NOMO-1 treated with DMSO at 0.1 percent for 48 hours (cell line): ENCODE measurements around the gene MEIG1.
A peak's percentile ranks its signal among the peaks of the same experiment; 100 is the strongest.
"Not testable (repeated sequence)": the region's sequence is repeated elsewhere in the genome, so short reads cannot be mapped to it uniquely, and the experiment has no call there.

ENCODE experiments used
- DNase-seq: peaks from one replicate; lab custom pipeline; 2025; ENCODE audit not compliant: unreplicated experiment; lab: John Stamatoyannopoulos, UW

MEIG1 gene

DNA sequence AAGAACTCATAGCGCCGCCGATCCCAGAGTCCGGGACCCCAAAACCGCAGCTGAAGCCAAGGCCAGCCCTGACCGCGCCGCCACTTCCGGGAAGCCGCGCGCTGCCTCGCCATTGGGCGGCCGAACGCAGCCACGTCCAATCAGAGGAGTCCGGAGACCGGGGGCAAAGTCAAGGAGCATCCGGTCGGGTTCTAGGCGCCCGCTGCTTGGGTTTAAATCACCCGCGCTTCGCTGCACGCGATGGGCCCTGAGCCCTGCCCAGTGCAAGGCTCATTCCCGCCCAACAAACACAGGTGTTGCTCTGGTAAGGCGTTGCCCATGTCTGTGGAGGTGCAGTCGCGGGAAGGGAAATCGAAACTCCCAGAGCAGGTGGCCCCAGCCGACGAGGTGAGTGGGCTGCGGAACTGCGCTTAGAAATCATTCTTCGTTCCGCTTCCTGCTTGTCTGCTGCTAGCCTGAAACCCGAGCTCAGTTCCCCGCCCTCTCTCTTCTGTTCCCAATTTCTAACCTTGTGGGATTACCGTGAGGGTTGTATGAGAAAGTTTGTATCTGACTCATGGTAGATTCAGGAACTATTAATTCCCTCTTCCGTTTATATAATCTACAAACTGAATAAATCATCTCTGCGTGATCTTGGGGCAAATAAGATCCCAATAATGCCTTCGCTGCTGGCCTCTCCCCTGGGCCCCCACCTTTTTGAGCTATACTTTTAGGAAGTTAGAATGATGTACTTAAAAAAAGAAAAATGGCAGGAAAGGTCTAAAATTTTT, 5.0 kb upstream of the MEIG1 start, which contains the start of gene DCLRE1C:
TSS of gene DCLRE1C (minus strand) at position 96 of the 770 bp plus-strand sequence. CDS start at position 10, 86 bp downstream.
- DNase-seq, result peak; percentile 91

DNA sequence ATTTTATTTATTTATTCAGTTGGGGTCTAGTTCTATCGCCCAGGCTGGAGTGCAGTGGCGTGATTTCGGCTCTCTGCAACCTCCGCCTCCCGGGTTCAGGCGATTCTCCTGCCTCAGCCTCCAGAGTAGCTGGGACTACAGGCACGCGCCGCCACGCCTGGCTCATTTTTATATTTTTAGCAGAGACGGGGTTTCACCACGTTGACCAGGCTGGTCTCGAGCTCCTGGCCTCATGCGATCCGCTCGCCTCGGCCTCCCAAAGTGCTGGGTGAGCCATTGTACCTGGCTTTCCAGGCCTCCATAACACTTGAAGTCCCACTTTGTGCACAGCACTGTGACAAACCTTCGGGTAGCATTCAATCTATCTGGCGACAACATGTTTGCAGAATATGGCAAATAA, 4.3 kb upstream of the MEIG1 start:
- DNase-seq, result no peak

DNA sequence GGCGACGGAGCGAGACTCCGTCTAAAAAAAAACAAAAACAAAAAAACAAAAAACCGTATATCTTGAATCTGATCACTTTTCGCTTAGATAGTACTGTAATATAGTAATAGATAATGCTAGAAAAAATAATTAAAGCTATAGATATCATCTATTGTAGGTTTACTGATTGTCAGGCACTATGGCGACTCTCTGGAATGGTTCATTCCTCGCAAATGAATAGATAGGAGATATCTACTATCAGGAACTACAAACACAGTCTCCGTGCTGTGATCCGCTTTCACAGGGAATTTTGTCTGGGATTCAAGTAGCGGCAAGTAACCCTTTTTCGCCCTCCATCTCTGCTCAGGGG, 342 bp upstream of the MEIG1 start:
- no peak for DNase-seq

DNA sequence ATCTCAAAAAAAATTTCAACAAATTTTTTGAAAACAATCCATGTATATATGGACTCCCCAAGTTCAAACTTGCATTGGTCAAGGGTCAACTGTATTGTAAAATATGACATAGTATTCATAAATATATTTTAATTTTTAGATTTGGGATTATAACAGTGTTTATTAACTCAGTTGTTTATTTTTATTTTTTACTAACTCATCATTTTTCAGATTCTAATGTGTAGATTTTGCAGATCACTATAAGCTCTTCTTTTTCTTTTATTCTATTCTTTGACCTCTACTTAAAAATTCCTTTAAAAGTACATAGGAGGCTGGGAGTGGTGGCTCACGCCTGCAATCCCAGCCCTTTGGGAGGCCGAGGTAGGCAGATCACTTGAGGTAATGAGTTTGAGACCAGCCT, 8.7 kb downstream of the MEIG1 start:
- DNase-seq, result no peak

DNA sequence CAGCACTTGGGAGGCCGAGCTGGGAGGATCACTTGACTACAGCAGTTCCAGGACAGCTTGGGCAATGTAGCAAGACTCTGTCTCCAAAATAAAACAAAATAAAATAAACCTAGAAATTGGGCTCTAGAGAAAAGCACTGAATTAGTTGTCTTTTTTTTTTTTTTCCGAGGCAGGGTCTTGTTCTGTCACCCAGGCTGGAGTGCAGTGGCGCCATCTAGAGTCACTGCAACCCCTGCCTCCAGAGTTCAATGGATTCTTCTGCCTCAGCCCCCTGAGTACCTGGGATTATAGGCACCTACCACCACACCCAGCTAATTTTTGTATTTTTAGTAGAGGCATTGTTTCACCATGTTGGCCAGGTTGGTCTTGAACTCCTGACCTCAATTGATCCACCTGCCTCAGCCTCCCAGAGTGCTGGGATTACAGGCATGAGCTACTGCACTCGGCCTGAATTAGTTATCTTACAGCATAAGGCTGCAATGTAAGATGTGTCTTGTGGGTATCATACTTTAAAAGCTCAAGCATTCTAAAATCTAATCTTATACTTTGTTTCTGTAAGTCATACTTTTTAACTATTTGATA, 12.8 kb downstream of the MEIG1 start:
- DNase-seq, result no peak

DNA sequence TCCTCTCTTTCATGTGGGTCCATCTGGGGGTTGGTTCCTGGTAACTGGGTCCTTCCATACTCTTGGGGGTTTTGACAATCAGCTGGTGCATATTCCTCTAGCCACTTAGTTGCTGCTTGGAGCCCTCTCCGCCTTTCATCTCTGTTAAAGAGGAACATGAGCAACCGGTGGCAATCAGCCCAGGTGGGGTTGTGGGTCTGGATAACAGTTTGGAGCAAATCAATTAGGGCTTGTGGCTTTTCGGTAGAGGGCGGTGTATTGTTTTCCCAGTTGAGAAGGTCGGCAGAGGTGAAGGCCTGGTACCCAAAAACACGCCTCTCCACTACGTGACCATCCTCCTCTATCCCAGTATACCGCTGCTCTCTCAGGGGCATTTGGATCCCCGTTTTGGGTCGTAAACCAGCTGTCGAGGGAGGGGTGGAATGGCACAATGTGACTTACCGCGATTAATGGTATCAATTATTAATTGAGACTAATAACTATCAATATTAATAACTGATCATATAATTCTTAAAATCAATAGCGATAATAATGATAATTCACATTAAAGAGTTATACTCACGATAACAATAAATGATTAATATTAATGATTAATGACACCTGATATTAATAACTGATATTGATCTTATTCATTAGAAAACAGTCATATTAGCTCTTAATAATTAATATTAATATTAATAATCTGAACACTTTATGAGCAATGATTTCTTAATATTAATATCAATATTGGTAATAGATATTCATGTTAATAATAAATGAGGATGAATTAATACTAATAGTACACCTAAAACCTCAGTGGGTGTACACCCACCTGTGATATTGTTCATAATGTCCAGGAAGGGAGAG, 15.2 kb downstream of the MEIG1 start:
- DNase-seq, result not testable (repeated sequence)

DNA sequence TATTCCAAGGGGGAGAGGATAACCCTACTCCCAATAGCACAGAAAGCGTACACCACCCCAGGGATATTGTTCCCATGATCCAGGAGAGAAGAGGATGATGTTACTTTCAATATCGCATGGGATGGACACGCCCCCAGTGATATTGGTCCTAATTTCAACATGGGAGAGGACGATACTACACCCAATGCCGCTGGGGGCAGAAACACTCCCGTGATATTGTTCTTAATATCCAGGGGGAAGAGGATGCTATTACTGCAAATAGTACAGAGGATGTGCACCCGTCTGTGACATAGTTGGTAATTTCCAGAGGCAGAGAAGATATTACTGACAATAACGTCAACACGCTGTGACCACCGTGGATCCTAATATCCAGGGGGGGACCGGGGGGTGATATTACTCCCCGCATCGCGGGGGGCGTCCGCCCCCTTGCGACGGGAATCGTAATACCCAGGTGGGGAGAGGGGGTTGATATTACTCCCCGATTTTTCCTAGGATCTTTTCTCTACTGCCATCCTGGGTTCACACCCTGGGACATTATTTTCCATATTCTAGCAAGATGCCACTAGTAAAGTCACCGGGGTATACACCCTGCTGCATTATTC, 16.6 kb downstream of the MEIG1 start:
- DNase-seq, result no peak

DNA sequence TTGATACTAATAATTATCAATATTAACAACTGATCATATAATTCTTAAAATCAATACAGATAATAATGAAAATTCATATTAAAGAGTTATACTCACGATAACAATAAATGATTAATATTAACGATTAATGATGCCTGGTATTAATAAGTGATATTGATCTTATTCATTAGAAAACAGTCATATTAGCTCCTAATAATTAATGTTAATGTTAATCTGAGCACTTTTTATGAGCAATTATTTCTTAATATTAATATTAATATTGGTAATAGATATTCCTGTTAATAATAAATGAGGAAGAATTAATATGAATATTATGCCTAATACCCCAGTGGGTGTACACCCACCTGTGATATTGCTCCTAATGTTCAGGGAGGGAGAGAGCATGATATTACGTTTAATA, 23.6 kb downstream of the MEIG1 start:
- no peak for DNase-seq

DNA sequence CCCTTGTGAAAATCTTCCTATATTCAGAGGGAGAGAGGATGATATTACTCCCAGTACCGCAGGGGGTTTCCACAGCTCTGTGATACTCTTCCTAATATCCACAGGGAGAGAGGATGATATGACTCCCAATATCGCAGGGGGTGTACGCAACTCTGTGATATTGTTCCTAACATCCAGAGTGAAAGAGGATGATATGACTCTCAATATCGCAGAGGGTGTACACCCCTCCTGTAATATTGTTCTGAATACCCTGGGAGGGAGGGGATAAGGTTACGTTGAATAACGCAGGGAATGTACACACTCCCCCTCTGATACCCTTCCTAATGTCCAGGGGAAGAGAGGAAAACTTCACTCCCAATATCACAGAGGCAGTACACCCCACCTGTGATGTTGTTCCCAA, 30.4 kb downstream of the MEIG1 start:
- not testable (repeated sequence) for DNase-seq

DNA sequence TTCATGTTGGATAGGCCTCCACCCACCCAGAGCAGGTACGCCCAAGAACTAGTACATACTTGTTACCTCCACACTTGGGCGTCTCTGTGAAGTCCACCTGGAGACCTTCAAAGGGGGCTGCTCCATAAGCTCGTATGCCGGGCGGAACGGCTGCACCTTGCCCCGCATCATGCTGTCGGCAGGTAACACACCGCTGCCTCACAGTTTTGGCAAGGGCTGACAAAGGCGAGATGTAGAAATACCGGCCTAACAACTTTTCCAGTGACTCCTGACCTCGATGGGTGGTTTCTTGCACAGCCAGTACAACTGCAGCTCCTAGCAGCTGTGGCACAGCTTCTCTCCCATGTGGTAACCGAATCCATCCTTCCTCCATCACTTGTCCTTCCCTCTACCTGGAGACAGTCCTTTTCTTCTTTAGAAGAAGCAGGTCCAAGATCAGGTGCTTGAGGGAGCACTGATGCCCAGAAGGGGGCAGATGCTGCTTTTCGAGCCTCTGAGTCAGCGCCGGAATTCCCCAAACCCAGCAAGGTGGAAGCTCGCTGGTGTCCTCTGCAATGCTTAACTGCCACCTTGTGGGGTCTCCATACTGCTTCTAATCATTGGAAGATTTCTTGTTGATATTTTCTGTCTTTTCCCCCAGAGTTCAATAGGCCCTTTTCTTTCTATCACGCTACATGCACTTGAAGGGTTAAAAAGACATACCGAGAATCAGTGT, 32.0 kb downstream of the MEIG1 start:
- peak; percentile 16 for DNase-seq

DNA sequence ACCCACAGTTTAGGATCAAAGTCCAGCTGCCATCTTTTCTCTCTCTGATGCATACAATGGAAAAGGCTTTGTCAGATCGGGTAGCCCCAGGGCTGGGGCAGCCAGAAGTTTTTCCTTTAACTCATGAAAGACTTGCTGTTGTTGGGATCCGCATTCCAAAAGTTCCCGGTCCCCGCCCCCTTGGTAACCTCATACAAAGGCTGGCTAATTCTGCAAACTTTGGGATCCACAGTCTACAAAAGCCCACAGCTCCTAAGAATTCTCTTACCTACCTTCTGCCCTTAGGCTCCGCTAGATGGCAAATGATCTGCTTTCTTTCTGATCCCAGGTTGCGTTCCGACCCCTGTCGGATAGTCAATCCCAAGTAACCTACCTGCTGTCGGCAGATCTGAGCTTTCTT, 33.1 kb downstream of the MEIG1 start:
- not testable (repeated sequence) for DNase-seq

DNA sequence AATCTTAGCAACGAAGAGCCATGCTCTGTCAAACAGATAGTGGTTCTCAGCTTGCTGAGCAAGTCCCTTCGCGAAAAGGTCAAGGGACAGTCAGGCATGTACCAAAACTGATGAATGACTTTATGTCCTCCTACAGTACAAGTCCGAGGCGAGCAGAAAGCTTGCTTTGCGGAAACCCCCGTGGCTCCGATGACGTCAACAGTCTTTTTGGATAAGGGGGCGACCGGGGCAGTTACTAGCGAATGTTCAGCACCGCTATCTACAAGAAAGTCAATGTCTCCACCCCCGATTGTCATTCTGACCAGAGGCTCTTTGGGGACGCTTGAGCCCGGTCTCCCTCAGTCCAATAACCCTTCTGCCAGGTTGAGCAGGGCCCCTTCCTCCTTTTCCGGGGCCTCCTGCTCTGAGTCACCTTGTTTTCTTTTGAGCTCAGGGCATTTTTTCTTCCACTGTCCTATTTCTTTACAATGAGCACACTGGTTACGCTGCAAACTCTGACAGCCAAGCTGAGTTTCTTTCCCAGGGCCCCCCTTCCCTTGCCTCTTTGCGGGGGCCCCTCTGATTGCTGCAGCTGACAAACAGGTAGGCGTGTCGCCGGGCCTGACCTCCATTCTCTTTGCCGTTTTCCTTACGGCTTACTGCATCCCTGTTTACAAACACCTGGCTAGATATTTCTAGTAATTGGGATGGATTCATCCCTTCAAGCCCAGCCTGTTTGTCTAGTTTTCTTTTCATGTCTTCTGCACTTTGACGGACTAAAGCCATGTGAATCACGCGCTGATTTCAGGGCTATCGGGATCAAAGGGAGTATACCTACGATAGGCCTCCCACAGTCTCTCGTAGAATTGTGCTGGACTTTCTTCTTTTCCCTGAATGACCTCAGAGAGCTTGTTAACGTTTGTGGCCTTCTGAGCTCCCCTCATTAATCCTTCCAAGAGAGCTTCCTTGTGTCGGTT, 34.6 kb downstream of the MEIG1 start:
- DNase-seq, result not testable (repeated sequence)

DNA sequence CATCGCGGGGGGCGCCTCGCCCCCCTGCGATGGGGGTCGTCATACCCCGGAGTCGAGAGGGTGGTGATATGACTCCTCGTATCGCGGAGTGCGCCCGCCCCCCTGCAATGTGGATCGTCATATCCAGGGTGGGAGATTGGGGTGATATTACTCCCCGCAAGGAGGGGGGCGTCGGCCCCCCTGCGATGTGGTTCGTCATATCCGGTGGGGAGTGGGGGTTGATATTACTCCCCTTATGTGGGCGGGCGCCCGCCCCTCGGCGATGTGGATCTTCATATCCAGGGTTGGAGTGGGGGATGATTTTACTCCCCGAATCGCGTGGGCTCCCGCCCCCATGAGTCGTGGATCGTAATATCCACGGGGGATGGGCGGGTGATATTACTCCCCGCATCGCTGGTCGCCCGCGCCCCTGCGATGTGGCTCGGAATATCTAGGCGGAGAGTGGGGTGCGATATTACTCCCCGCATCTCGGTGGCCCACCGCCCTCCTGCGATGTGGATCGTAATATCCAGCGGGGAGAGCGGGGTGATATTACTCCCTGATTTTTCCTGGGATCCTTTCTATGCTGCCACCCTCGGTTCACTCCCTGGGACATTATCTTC, 36.9 kb downstream of the MEIG1 start:
- DNase-seq, result no peak

DNA sequence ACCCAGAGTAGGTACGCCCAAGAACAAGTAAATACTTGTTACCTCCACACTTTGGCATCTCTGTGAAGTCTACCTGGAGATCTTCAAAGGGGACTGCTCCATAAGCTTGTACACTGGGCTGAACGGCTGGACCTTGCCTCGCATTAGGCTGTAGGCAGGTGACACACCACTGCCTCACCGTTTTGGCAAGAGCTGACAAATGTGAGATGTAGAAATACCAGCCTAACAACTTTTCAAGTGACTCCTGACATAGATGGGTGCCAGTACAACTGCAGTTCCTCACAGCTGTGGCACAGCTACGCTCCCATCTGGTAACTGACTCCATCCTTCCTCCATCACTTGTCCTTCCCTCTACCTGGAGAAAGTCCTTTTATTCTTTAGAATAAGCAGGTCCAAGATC, 54.3 kb downstream of the MEIG1 start:
- not testable (repeated sequence) for DNase-seq

DNA sequence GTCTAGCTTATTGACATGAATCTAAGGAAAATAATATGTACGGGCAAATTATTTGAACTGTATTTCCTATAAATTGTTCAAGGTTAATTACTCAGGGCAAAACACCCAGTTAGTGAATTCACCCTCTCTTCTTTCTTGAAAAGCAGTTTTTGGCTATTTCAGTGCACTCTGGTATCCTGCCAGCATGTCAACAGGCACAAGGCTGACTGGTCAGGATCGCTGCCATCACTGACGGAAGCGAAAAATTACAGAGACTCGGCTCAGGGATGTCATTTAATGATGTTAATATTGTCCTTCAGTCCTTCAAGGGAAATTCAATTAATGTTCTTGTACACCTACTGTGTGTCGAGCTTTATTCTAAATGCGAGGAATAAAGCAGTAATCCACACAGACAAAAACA, 56.3 kb downstream of the MEIG1 start:
- DNase-seq, result no peak

DNA sequence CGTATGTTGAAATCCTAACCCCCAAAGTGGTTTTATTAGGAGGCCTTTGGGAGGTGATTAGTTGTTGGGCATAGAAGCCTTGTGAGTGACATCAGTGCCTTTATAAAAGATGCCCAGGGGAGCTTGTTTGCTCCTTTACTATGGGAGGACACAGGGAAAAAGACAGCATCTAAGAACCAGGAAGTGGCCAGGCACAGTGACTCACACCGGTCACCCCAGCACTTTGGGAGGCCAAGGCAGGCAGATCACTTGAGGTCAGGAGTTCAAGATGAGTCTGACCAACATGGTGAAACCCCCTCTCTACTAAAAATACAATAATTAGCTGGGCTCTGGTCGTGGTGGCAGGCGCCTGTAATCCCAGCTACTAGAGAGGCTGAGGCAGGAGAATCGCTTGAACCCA, 61.8 kb downstream of the MEIG1 start:
- DNase-seq, result peak; percentile 20
